SK-N-SH treated with all-trans-retinoic acid at 6 μM for 48 hours (cell line): ENCODE results near the gene CD302.

ENCODE experiments used
- ARNTL ChIP-seq: fragments of 450-650 bp; formaldehyde crosslinking; IDR thresholded peaks from 2 replicates; pipeline ENCODE4 v1.5.0; 2020; ENCODE audit warnings: low read depth, mild to moderate bottlenecking, moderate library complexity, borderline replicate concordance
- BACH2 ChIP-seq: fragments of 250-450 bp; sonication (Bioruptor Pico); IDR thresholded peaks from 2 replicates; pipeline ENCODE4 v1.9.0; 2021; ENCODE audit warnings: mild to moderate bottlenecking, borderline replicate concordance
- ISL1 ChIP-seq: fragments of 250-450 bp; sonication (Bioruptor Pico); IDR thresholded peaks from 2 replicates; pipeline ENCODE4 v2.1.2; 2022; ENCODE audit warnings: mild to moderate bottlenecking, moderate library complexity
- POU6F1 ChIP-seq: fragments of 250-450 bp; sonication (Bioruptor Pico); IDR thresholded peaks from 2 replicates; pipeline ENCODE4 v1.8.0; 2021; ENCODE audit warnings: low read depth, mild to moderate bottlenecking, moderate library complexity, borderline replicate concordance
- SNAI2 ChIP-seq: fragments of 250-450 bp; sonication (Bioruptor Pico); IDR thresholded peaks from 2 replicates; pipeline ENCODE4 v1.5.0; 2020; ENCODE audit warnings: mild to moderate bottlenecking, moderate library complexity
- TOX ChIP-seq: fragments of 250-450 bp; sonication (Bioruptor Pico); IDR thresholded peaks from 2 replicates; pipeline ENCODE4 v1.8.0; 2021; ENCODE audit warnings: mild to moderate bottlenecking, moderate library complexity, borderline replicate concordance
- TSHZ2 ChIP-seq: fragments of 250-450 bp; sonication (Bioruptor Pico); IDR thresholded peaks from 2 replicates; pipeline ENCODE4 v1.5.0; 2020; ENCODE audit warnings: mild to moderate bottlenecking, moderate library complexity
- ZNF70 ChIP-seq: fragments of 450-650 bp; formaldehyde crosslinking; IDR thresholded peaks from 2 replicates; pipeline ENCODE4 v1.5.0; 2020; ENCODE audit warnings: mild to moderate bottlenecking, moderate library complexity
- ZNF8 ChIP-seq: fragments of 450-650 bp; formaldehyde crosslinking; IDR thresholded peaks from 2 replicates; pipeline ENCODE4 v1.5.0; 2020; ENCODE audit warnings: mild to moderate bottlenecking, moderate library complexity
- TF ChIP-seq, protein P1 (sequence below): fragments of 250-450 bp; sonication (Bioruptor Pico); IDR thresholded peaks from 2 replicates; pipeline ENCODE4 v1.5.1; 2020; ENCODE audit warnings: low read depth, mild to moderate bottlenecking, moderate library complexity

DNA sequence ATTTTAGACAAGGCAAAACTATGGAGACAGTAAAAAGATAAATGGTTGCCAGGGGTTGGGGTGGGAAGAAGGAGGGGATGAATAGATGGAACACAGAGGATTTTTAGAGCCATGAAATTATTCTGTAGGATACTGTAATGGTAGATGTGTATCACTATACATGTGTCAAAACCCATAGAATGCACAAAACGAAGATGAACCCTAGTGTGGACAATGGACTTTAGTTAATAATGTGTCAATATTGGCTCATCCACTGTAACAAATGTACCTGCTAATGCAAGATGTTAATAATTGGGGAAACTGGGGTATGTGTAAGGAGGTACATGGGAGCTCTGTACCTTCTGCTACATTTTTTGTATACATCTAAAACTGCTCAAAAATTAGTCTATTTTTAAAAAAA, 1.8 kb upstream of the CD302 start:
- TF ChIP-seq SNAI2 (CRISPR knock-in tag) (no peak), TOX (no peak), ISL1 (no peak), ARNTL (CRISPR knock-in tag) (no peak), ZNF70 (CRISPR knock-in tag) (no peak), TSHZ2 (CRISPR knock-in tag) (no peak), POU6F1 (CRISPR knock-in tag) (no peak), ZNF8 (CRISPR knock-in tag) (no peak), BACH2 (CRISPR knock-in tag) (no peak)
- TF ChIP-seq, protein P1, sequence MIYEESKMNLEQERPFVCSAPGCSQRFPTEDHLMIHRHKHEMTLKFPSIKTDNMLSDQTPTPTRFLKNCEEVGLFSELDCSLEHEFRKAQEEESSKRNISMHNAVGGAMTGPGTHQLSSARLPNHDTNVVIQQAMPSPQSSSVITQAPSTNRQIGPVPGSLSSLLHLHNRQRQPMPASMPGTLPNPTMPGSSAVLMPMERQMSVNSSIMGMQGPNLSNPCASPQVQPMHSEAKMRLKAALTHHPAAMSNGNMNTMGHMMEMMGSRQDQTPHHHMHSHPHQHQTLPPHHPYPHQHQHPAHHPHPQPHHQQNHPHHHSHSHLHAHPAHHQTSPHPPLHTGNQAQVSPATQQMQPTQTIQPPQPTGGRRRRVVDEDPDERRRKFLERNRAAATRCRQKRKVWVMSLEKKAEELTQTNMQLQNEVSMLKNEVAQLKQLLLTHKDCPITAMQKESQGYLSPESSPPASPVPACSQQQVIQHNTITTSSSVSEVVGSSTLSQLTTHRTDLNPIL (CRISPR knock-in tag) = no peak
